Caco-2 (cell line): ENCODE measurements around the gene TRUB1. TPM values are rescaled to one million over a fixed set of nuclear protein-coding genes. Genes with fewer than 3 reads are reported as not detected.

Experiments used
- BruUV-seq: library from RNA; stranded (reverse); fragments of 400-500 nt; replicated peaks from 2 replicates; lab custom pipeline; 2021; lab: Mats Ljungman, UMichigan
- CTCF ChIA-PET: fragments of 300-600 bp; sonication (Branson Sonifier 250); formaldehyde crosslinking; loops from one replicate; lab custom pipeline; 2022; ENCODE audit warnings: antibody characterized with exemption; lab: Charles Lee
- POLR2A ChIA-PET: fragments of 300-600 bp; sonication (Branson Sonifier 250); formaldehyde crosslinking; loops from one replicate; lab custom pipeline; 2022; ENCODE audit warnings: antibody characterized with exemption; lab: Charles Lee
- DNase-seq, 2 experiments: peaks; one replicate each; pipeline versions ENCODE4 v3.0.0 to v3.0.0-alpha.2; 2020 to 2022
- H3K27me3 ChIP-seq: replicated peaks from 2 replicates; pipeline ENCODE4 v1.6.0; 2011; ENCODE audit warnings: low read length; ENCODE audit not compliant: control insufficient read depth, insufficient read depth
- H3K36me3 ChIP-seq: 2 replicates; pipeline ENCODE4 v1.5.1; 2011; ENCODE audit warnings: low read length; ENCODE audit not compliant: control insufficient read depth, insufficient read depth
- H3K4me1 ChIP-seq: fragments of 250-450 bp; sonication (Bioruptor Pico); 2 replicates; pipeline ENCODE4 v1.5.1; 2020; ENCODE audit warnings: mild to moderate bottlenecking
- H3K4me3 ChIP-seq: 2 replicates; pipeline ENCODE4 v1.5.1; 2011; ENCODE audit warnings: low read depth, mild to moderate bottlenecking, control low read depth, low read length
- H3K9me3 ChIP-seq: fragments of 250-450 bp; sonication (Bioruptor Pico); 2 replicates; pipeline ENCODE4 v1.5.1; 2020; ENCODE audit warnings: mild to moderate bottlenecking, moderate library complexity
- H3K27ac Mint-ChIP-seq: one replicate; pipeline ENCODE4 v1.8.0; 2022; ENCODE audit warnings: mixed read lengths; ENCODE audit not compliant: unreplicated experiment
- H3K27me3 Mint-ChIP-seq: one replicate; pipeline ENCODE4 v1.8.0; 2022; ENCODE audit warnings: mixed read lengths; ENCODE audit not compliant: insufficient read depth, unreplicated experiment
- H3K36me3 Mint-ChIP-seq: one replicate; pipeline ENCODE4 v1.8.0; 2022; ENCODE audit warnings: mild to moderate bottlenecking, mixed read lengths; ENCODE audit not compliant: insufficient read depth, unreplicated experiment
- H3K4me1 Mint-ChIP-seq: one replicate; pipeline ENCODE4 v1.8.0; 2022; ENCODE audit warnings: low read depth, mixed read lengths; ENCODE audit not compliant: unreplicated experiment
- H3K4me3 Mint-ChIP-seq: one replicate; pipeline ENCODE4 v1.8.0; 2022; ENCODE audit warnings: mild to moderate bottlenecking, moderate library complexity, mixed read lengths; ENCODE audit not compliant: unreplicated experiment
- H3K9me3 Mint-ChIP-seq: one replicate; pipeline ENCODE4 v1.8.0; 2022; ENCODE audit warnings: mixed read lengths; ENCODE audit not compliant: unreplicated experiment
- CTCF ChIP-seq, 2 experiments: fragments of 200-600 bp in 1 of 2; IDR thresholded peaks; 1 replicate in 1 of 2; 2 replicates in 1 of 2; pipeline versions ENCODE4 v1.5.1 to v1.8.0; 2011 to 2022; ENCODE audit warnings: antibody characterized with exemption in 1 of 2, control low read depth in 1 of 2, inconsistent platforms in 1 of 2, low read depth in 1 of 2, low read length in 1 of 2, mild to moderate bottlenecking in 1 of 2, moderate library complexity in 1 of 2; ENCODE audit not compliant: insufficient read depth in 1 of 2, severe bottlenecking in 1 of 2, unreplicated experiment in 1 of 2
- intact Hi-C: fragments of 100-400 bp; cut with micrococcal nuclease; formaldehyde crosslinking; loops from one replicate; pipeline ENCODE4 v1.10.0; 2022; ENCODE audit not compliant: unreplicated experiment
- total RNA-seq: library from RNA; stranded (reverse); gene quantifications from 2 replicates; pipeline ENCODE4 v1.2.3, GENCODE V29; 2022

TRUB1 gene
- total RNA-seq, 1 experiment from 2014 or later = 22.0 TPM

- H3K36me3 ChIP-seq = no peaks in the 10 kb centered on the region
- H3K27me3 ChIP-seq = no peaks in the 10 kb centered on the region
- Mint-ChIP-seq H3K4me1 (no peaks in the 10 kb centered on the region), H3K4me3 (no peak overlapping the region), H3K36me3 (no peaks in the 10 kb centered on the region), H3K27me3 (no peaks in the 10 kb centered on the region), H3K27ac (no peak overlapping the region), H3K9me3 (no peaks in the 10 kb centered on the region)
- no peaks in the 10 kb centered on the region for H3K9me3 ChIP-seq
- H3K4me1 ChIP-seq = no peaks in the 10 kb centered on the region
- CTCF ChIA-PET = interaction anchor here (0.6 kb wide), 1 partner anchor 364 kb away, joined by 5 read pairs; no protein-coding TSS in a partner anchor
- intact Hi-C loops = no loop called here
- DNase-seq = no peak
- TF ChIP-seq CTCF (IDR thresholded peaks at IDR 0.05; ENCODE audit: insufficient read depth in 1 of 2, low read depth in 1 of 2, low read length in 1 of 2, severe bottlenecking in 1 of 2, unreplicated experiment in 1 of 2) = no peak
- no peak overlapping the region for H3K4me3 ChIP-seq
- no TSS peak for BruUV-seq
- POLR2A ChIA-PET = no interaction called here
These were observed 58.5 kb downstream of the TRUB1 start for GRCh38 chr10:114996542-114996941.

GRCh38 chr10:114998993-114999392 lies 61.0 kb downstream of the TRUB1 start:
- no peaks in the 10 kb centered on the region for H3K9me3 ChIP-seq
- TF ChIP-seq CTCF (IDR thresholded peaks at IDR 0.05; ENCODE audit: insufficient read depth in 1 of 2, low read depth in 1 of 2, low read length in 1 of 2, severe bottlenecking in 1 of 2, unreplicated experiment in 1 of 2) = no peak
- no peak for DNase-seq
- H3K27me3 ChIP-seq = no peaks in the 10 kb centered on the region
- no peaks in the 10 kb centered on the region for H3K27me3 Mint-ChIP-seq
- no peaks in the 10 kb centered on the region for H3K36me3 ChIP-seq
- BruUV-seq = no TSS peak
- H3K27ac Mint-ChIP-seq = no peak overlapping the region
- intact Hi-C loops = no loop called here
- H3K9me3 Mint-ChIP-seq = no peaks in the 10 kb centered on the region
- no peak overlapping the region for H3K4me3 Mint-ChIP-seq
- H3K4me3 ChIP-seq = no peak overlapping the region
- ChIA-PET CTCF (no interaction called here), POLR2A (no interaction called here)
- H3K4me1 ChIP-seq = no peaks in the 10 kb centered on the region
- H3K36me3 Mint-ChIP-seq = no peaks in the 10 kb centered on the region
- no peaks in the 10 kb centered on the region for H3K4me1 Mint-ChIP-seq

GRCh38 chr10:115001506-115002381 lies 63.7 kb downstream of the TRUB1 start:
- Mint-ChIP-seq H3K4me1 (no peaks in the 10 kb centered on the region), H3K4me3 (no peak overlapping the region), H3K27ac (no peak overlapping the region), H3K9me3 (no peaks in the 10 kb centered on the region), H3K27me3 (peaks cover 3% of the 10 kb centered on the region), H3K36me3 (no peaks in the 10 kb centered on the region)
- intact Hi-C loops = loop anchor here (5.0 kb wide), 1 partner anchor 124 kb away; no protein-coding TSS in a partner anchor
- BruUV-seq = no TSS peak
- no peak for DNase-seq
- Histone ChIP-seq H3K4me3 (no peak overlapping the region), H3K36me3 (no peaks in the 10 kb centered on the region), H3K4me1 (no peaks in the 10 kb centered on the region), H3K27me3 (no peaks in the 10 kb centered on the region), H3K9me3 (no peaks in the 10 kb centered on the region)
- TF ChIP-seq CTCF (IDR thresholded peaks at IDR 0.05; ENCODE audit: insufficient read depth in 1 of 2, low read depth in 1 of 2, low read length in 1 of 2, severe bottlenecking in 1 of 2, unreplicated experiment in 1 of 2) = no peak
- CTCF ChIA-PET = interaction anchor here (0.6 kb wide), 1 partner anchor 128 kb away, joined by 3 read pairs; no protein-coding TSS in a partner anchor
- POLR2A ChIA-PET = no interaction called here
